RWPE1 (cell line): ENCODE results near the gene FAM83G.

Experiments
- CTCF ChIA-PET: fragments of 350-600 bp; sonication (Branson Sonifier 250); formaldehyde crosslinking; extraction: SDS; loops from one replicate; lab custom pipeline; 2021; lab: Yijun Ruan, JAX
- POLR2A ChIA-PET: fragments of 400-600 bp; formaldehyde crosslinking; extraction: SDS; loops from one replicate; lab custom pipeline; 2020; ENCODE audit warnings: antibody characterized with exemption; ENCODE audit not compliant: low non-redundant PET; lab: Yijun Ruan, JAX
- DNase-seq: peaks from one replicate; pipeline ENCODE4 v3.0.0; 2012; ENCODE audit warnings: low spot score
- H3K27ac ChIP-seq: fragments of 450-650 bp; 2 replicates; pipeline ENCODE4 v1.5.1; 2017
- TF ChIP-seq, protein P1 (sequence below): fragments of 450-650 bp; conservative IDR thresholded peaks from 2 replicates; pipeline ENCODE4 v1.5.1; 2017; ENCODE audit warnings: low read depth, mild to moderate bottlenecking

Gene FAM83G

DNA sequence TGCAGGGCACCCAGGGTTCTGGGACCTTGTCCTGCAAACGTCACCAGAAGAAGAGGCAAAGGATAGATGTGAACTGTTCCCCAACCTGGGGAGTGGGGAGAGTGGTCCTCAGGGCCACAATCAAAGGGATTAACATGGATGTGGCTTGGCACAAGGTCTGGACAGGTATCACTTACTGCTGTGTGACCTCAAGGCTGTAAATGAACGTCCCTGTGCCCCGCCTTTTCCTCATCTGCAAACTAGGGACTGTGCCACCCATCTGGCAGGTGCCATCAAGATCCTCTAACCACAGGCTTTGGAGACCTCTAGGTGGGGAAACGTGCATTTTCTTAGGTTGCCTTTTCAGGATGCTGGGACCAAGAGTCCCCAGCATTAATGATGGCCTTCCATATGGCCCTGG lies 27.5 kb downstream of the FAM83G start:
- H3K27ac ChIP-seq = peak overlapping the region; percentile 38
- TF ChIP-seq, protein P1, sequence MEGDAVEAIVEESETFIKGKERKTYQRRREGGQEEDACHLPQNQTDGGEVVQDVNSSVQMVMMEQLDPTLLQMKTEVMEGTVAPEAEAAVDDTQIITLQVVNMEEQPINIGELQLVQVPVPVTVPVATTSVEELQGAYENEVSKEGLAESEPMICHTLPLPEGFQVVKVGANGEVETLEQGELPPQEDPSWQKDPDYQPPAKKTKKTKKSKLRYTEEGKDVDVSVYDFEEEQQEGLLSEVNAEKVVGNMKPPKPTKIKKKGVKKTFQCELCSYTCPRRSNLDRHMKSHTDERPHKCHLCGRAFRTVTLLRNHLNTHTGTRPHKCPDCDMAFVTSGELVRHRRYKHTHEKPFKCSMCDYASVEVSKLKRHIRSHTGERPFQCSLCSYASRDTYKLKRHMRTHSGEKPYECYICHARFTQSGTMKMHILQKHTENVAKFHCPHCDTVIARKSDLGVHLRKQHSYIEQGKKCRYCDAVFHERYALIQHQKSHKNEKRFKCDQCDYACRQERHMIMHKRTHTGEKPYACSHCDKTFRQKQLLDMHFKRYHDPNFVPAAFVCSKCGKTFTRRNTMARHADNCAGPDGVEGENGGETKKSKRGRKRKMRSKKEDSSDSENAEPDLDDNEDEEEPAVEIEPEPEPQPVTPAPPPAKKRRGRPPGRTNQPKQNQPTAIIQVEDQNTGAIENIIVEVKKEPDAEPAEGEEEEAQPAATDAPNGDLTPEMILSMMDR = no peak
- DNase-seq = no peak
- ChIA-PET POLR2A (no interaction called here), CTCF (no interaction called here)

GRCh38 chr17:18976201-18976600 lies 28.4 kb downstream of the FAM83G start:
- no peak for DNase-seq

GRCh38 chr17:18975597-18975996 lies 29.0 kb downstream of the FAM83G start:
- DNase-seq = no peak
- TF ChIP-seq, protein P1 = no peak
- POLR2A ChIA-PET = no interaction called here
- peak overlapping the region; percentile 86 for H3K27ac ChIP-seq
- CTCF ChIA-PET = interaction anchor here (1.3 to 1.4 kb wide), 2 partner anchors 14 to 16 kb away, joined by 3 to 7 read pairs; no protein-coding TSS in a partner anchor

More at GRCh38 chr17:18976201-18976600, 28.4 kb downstream of the FAM83G start:
- ChIA-PET POLR2A (no interaction called here), CTCF (interaction anchor here (1.4 kb wide), 1 partner anchor 15 kb away, joined by 7 read pairs; no protein-coding TSS in a partner anchor)
- H3K27ac ChIP-seq = peak overlapping the region; percentile 38
- TF ChIP-seq, protein P1 = no peak

DNA sequence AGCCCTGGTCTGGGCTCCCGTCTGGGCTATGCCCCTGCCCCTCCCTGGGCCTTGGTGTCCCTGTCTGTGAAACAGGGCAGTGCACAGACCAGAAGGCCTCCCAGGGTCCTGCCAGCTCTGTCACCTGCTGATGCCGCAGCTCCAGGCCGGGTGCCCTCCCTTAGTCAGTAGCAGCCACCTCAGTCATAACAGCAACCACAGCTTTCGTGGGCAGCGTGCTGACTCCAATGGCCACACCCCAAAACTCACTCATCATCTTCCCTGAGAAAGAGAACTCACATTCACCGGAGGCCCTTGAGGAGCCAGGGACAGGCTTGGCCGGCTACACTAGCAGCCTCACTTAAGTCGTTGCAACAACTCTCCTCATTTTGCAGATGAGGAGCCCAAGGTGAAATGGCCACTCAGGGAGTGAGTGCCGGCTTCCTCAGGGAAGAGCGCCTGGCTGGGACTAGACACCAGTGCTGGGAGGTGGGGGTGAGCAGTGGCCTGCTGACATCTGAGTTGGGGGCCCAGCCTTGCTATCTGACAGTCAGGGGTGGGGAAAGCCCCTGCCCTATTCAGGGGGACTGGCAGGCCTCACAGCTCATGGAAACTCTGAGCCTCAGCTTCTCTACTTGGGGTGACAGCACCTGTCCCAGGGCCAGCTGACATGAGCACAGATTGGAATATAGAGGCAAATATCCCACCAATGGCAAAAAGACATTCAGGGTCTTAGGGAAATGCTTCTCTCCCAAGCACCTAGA lies 30.0 kb downstream of the FAM83G start:
- ChIA-PET POLR2A (no interaction called here), CTCF (interaction anchor here (1.3 to 1.4 kb wide), 2 partner anchors 13 to 17 kb away, joined by 3 to 7 read pairs; no protein-coding TSS in a partner anchor)
- peak overlapping the region; percentile 86 for H3K27ac ChIP-seq
- peak; percentile 15 for DNase-seq
- TF ChIP-seq, protein P1 = no peak

- ChIA-PET CTCF (interaction anchor here (1.4 kb wide), 1 partner anchor 11 kb away, joined by 5 read pairs; no protein-coding TSS in a partner anchor), POLR2A (no interaction called here)
- peak overlapping the region; percentile 86 for H3K27ac ChIP-seq
- no peak for DNase-seq
- TF ChIP-seq, protein P1 = no peak
These were observed 32.8 kb downstream of the FAM83G start for GRCh38 chr17:18971801-18972200.

DNA sequence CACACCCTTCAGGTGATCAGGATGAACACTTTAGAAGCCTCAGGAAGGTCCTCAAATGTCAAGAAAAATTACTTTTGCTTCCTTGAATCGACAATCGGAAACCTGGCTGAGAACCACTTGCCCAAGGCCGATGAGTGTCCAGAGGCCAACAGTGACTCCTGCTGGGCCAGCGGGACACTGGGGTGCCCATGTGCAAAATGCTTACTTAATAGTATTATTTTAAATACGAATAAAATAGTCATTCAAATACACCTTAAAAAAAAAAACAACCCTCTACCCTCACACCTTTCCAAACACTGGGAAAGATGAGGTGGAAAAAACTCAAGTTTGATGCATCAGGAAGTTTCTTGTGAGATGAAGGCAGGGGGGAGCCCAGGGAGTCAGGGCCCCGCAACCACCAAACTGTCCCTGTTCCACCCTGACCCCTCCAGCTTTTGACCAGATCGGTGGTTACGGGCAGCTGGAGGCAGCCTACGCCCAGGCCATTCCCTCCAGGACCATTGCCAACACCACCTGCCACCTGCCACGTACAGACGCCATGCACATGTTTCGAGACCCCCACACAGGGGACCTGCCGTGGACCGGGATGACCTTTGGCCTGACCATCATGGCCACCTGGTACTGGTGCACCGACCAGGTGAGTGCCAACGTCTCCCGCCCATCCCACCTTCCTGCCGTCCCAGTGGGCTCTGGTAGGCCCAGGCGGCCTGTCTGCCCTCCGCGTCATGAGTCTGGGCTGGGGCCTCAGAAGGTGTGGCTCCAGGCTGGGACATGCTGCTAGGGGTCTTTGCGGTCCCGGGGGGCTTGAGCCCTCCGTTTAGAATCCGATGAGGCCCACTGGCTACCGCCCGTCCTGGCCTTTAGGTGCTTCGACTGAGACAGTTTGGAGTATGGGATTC lies 33.7 kb downstream of the FAM83G start:
- POLR2A ChIA-PET = no interaction called here
- CTCF ChIA-PET = interaction anchor here (1.3 to 1.4 kb wide), 2 partner anchors 10 kb away, joined by 5 to 10 read pairs; no protein-coding TSS in a partner anchor
- TF ChIP-seq, protein P1 = no peak
- peak overlapping the region; percentile 86 for H3K27ac ChIP-seq
- no peak for DNase-seq
